K562 (cell line): ENCODE data around the gene SLC5A3. TPM values are rescaled to one million over a fixed set of nuclear protein-coding genes. Genes with fewer than 3 reads are reported as not detected.

Experiments
- ATAC-seq: fragments of 200-7000 bp; cut with Tn5 transposase; 3 replicates; pipeline ENCODE4 v1.9.1; 2020; ENCODE audit warnings: moderate library complexity
- BruUV-seq: library from RNA; stranded (reverse); fragments of 400-500 nt; replicated peaks from 2 replicates; lab custom pipeline; 2021; lab: Mats Ljungman, UMichigan
- CTCF ChIA-PET: fragments of 300-600 bp; formaldehyde crosslinking; extraction: SDS; loops from one replicate; lab custom pipeline; 2021; ENCODE audit warnings: low intra/inter-chr PET ratio; lab: Yijun Ruan, JAX
- POLR2A ChIA-PET: fragments of 300-600, 350-650 bp; sonication (Branson Sonifier 250); formaldehyde crosslinking; extraction: SDS; loops from one replicate; lab custom pipeline; 2021; ENCODE audit warnings: antibody characterized with exemption, inconsistent platforms; lab: Yijun Ruan, JAX
- DNase-seq, 4 experiments: peaks; one replicate each; pipeline versions ENCODE4 v3.0.0 to v3.0.0-alpha.2; 2011 to 2018; ENCODE audit warnings: low spot score in 3 of 4, mixed read lengths in 3 of 4; ENCODE audit errors: extremely low read depth in 1 of 4
- FAIRE-seq: peaks from 2 replicates; lab custom pipeline; 2011; peaks lifted over from hg19 to GRCh38; lab: Jason Lieb, UNC
- H2AFZ ChIP-seq: 2 replicates; pipeline ENCODE4 v1.6.0; 2011; ENCODE audit warnings: low read depth, low read length, control low read depth, inconsistent platforms
- H3K27ac ChIP-seq: fragments of 200-600 bp; 3 replicates; pipeline ENCODE4 v1.8.0; 2011; ENCODE audit warnings: low read depth, mild to moderate bottlenecking, control low read depth, inconsistent platforms, low read length, moderate library complexity, mixed read lengths; ENCODE audit errors: extremely low read depth
- H3K27me3 ChIP-seq, 2 experiments: fragments of 300-600 bp in 1 of 2; 2 replicates in 1 of 2; 3 replicates in 1 of 2; pipeline versions ENCODE4 v1.6.0 to v1.8.0; 2011; ENCODE audit warnings: inconsistent platforms in 2 of 2, low read length in 2 of 2, mild to moderate bottlenecking in 1 of 2, mixed read lengths in 1 of 2, moderate library complexity in 1 of 2; ENCODE audit not compliant: control insufficient read depth in 2 of 2, insufficient read depth in 2 of 2
- H3K36me3 ChIP-seq: fragments of 300-600 bp; 3 replicates; pipeline ENCODE4 v1.8.0; 2011; ENCODE audit warnings: mild to moderate bottlenecking, low read length, inconsistent platforms; ENCODE audit not compliant: control insufficient read depth, insufficient read depth
- H3K4me1 ChIP-seq, 2 experiments: fragments of 200-600 bp in 1 of 2; replicated peaks in 1 of 2; 2 replicates in 1 of 2; 3 replicates in 1 of 2; pipeline versions ENCODE4 v1.5.1 to v1.8.0; 2011; ENCODE audit warnings: inconsistent platforms in 2 of 2, low read length in 2 of 2, mild to moderate bottlenecking in 1 of 2, mixed read lengths in 1 of 2, moderate library complexity in 1 of 2; ENCODE audit not compliant: control insufficient read depth in 2 of 2, insufficient read depth in 2 of 2
- H3K4me2 ChIP-seq: 2 replicates; pipeline ENCODE4 v1.6.1; 2011; ENCODE audit warnings: low read length, control low read depth, inconsistent platforms, mixed read lengths; ENCODE audit not compliant: insufficient read depth
- H3K4me3 ChIP-seq: fragments of 200-600 bp; sonication (generic), shearing (Covaris generic); 2 replicates; pipeline ENCODE4 v1.5.1; 2016; ENCODE audit warnings: control low read depth, inconsistent platforms
- H3K79me2 ChIP-seq: fragments of 200-600 bp; 3 replicates; pipeline ENCODE4 v1.8.0; 2011; ENCODE audit warnings: low read length, inconsistent platforms; ENCODE audit not compliant: control insufficient read depth, insufficient read depth
- H3K9ac ChIP-seq, 2 experiments: 2 replicates each; pipeline versions ENCODE4 v1.6.0 to v1.6.1; 2011; ENCODE audit warnings: low read depth in 2 of 2, low read length in 2 of 2, control low read depth in 1 of 2, inconsistent platforms in 1 of 2, mild to moderate bottlenecking in 1 of 2, mixed read lengths in 1 of 2; ENCODE audit not compliant: insufficient read depth in 1 of 2
- H3K9me1 ChIP-seq: one replicate; pipeline ENCODE4 v1.6.0; 2011; ENCODE audit warnings: inconsistent platforms, mild to moderate bottlenecking, low read length, moderate library complexity; ENCODE audit not compliant: control insufficient read depth, insufficient read depth
- H3K9me3 ChIP-seq: replicated peaks from 2 replicates; pipeline ENCODE4 v1.5.1; 2011; ENCODE audit warnings: low read depth, low read length, inconsistent platforms; ENCODE audit not compliant: control insufficient read depth, insufficient read depth
- H4K20me1 ChIP-seq: replicated peaks from 2 replicates; pipeline ENCODE4 v1.6.1; 2011; ENCODE audit warnings: low read length, inconsistent platforms, mixed read lengths; ENCODE audit not compliant: control insufficient read depth, insufficient read depth
- FOXA3 ChIP-seq, 2 experiments: fragments of 450-650 bp in 1 of 2; sonication (generic) in 1 of 2; formaldehyde crosslinking; IDR thresholded peaks in 1 of 2; conservative IDR thresholded peaks in 1 of 2; 2 replicates each; pipeline versions ENCODE4 v1.4.0 to v1.8.0; 2020 to 2022; ENCODE audit warnings: mild to moderate bottlenecking in 2 of 2, missing genetic modification reagents in 1 of 2
- MCM2 ChIP-seq: fragments of 450-650 bp; IDR thresholded peaks from 2 replicates; pipeline ENCODE4 v1.6.1; 2017; ENCODE audit warnings: low read depth, mild to moderate bottlenecking
- NFIX ChIP-seq: fragments of 250-450 bp; sonication (Bioruptor Pico); IDR thresholded peaks from 2 replicates; pipeline ENCODE4 v1.4.0; 2020; ENCODE audit warnings: low read depth, mild to moderate bottlenecking, moderate library complexity
- NR4A1 ChIP-seq, 2 experiments: fragments of 250-450 bp in 1 of 2; fragments of 450-650 bp in 1 of 2; sonication (Bioruptor Pico) in 1 of 2; IDR thresholded peaks; 2 replicates each; pipeline versions ENCODE4 v1.4.0 to v1.6.1; 2016 to 2020; ENCODE audit warnings: mild to moderate bottlenecking in 2 of 2, missing compliant biosample characterization in 1 of 2, missing genetic modification characterization in 1 of 2, moderate library complexity in 1 of 2
- RBM39 ChIP-seq: fragments of 200-400 bp; formaldehyde crosslinking; optimal IDR thresholded peaks from 2 replicates; pipeline ENCODE3; 2018; ENCODE audit warnings: low read depth, low read length
- SAFB ChIP-seq: fragments of 200-400 bp; formaldehyde crosslinking; IDR thresholded peaks from 2 replicates; pipeline ENCODE4 v1.6.1; 2017; ENCODE audit warnings: low read depth, low read length, borderline replicate concordance
- SMARCE1 ChIP-seq: fragments of 450-650 bp; IDR thresholded peaks from 2 replicates; pipeline ENCODE4 v1.7.1; 2016; ENCODE audit warnings: mild to moderate bottlenecking
- SNIP1 ChIP-seq: fragments of 450-650 bp; IDR thresholded peaks from 2 replicates; pipeline ENCODE4 v1.7.1; 2017; ENCODE audit warnings: low read depth, mild to moderate bottlenecking
- ZBTB8A ChIP-seq: fragments of 450-650 bp; IDR thresholded peaks from 2 replicates; pipeline ENCODE4 v1.6.1; 2018; ENCODE audit warnings: mild to moderate bottlenecking, moderate library complexity; ENCODE audit not compliant: partially characterized antibody
- ZC3H8 ChIP-seq: fragments of 450-650 bp; IDR thresholded peaks from 2 replicates; pipeline ENCODE4 v1.6.1; 2017
- ZNF639 ChIP-seq, 2 experiments: fragments of 200-800 bp in 1 of 2; sonication (Bioruptor generic) in 1 of 2; sonication (generic) in 1 of 2; formaldehyde crosslinking in 1 of 2; IDR thresholded peaks in 1 of 2; conservative IDR thresholded peaks in 1 of 2; 2 replicates each; pipeline versions ENCODE4 v1.5.0 to v1.6.1; 2016 to 2020; ENCODE audit warnings: missing compliant biosample characterization in 1 of 2, missing genetic modification characterization in 1 of 2, missing genetic modification reagents in 1 of 2
- WGBS: fragments of 100-300 bp; shearing (Covaris generic); methylation state at CpG from one replicate; pipeline ENCODE4 v1.1.6; 2016; ENCODE audit warnings: low coverage, mixed read lengths; ENCODE audit not compliant: insufficient coverage; ENCODE audit errors: missing lambda C conversion rate; 5-methylcytosine and 5-hydroxymethylcytosine counted together
- in situ Hi-C: fragments of 300-500 bp; cut with MboI; formaldehyde crosslinking; loops from 4 replicates; pipeline ENCODE4 v1.15.0; 2018; ENCODE audit warnings: inconsistent platforms, mixed read lengths
- intact Hi-C: fragments of 100-400 bp; cut with micrococcal nuclease; formaldehyde crosslinking; loops from 2 replicates; pipeline ENCODE4 v1.14.2; 2022
- polyA plus RNA-seq, 8 experiments: library from polyadenylated mRNA; depleted of rRNA in 4 of 8; stranded (reverse) in 5 of 8; unstranded in 3 of 8; fragments of >200 nt; fragmentation: Nextera tagmentation in 2 of 8; fragmentation: Illumina TruSeq in 1 of 8; extraction: Ambion mirVana in 2 of 8; extraction: Trizol in 1 of 8; gene quantifications; 2 replicates each; pipeline versions ENCODE4 v1.2.1 to v1.2.3, GENCODE V29; 2011 to 2014; ENCODE audit warnings: inconsistent platforms in 1 of 8, missing spikeins in 1 of 8
- total RNA-seq, 7 experiments: library from RNA; depleted of rRNA in 6 of 7; stranded (reverse); fragments of >200 nt in 6 of 7; fragmentation: Illumina TruSeq in 2 of 7; extraction: Trizol in 2 of 7; gene quantifications; 2 replicates each; pipeline versions ENCODE4 v1.2.1 to v1.2.3, GENCODE V29; 2011 to 2021; ENCODE audit warnings: low replicate concordance in 1 of 7
- TF ChIP-seq, protein P1 (sequence below): fragments of 450-650 bp; formaldehyde crosslinking; IDR thresholded peaks from 2 replicates; pipeline ENCODE4 v1.4.0; 2020; ENCODE audit warnings: mild to moderate bottlenecking, moderate library complexity

SLC5A3 gene
- total and polyA plus RNA-seq, 9 of the 15 experiments (the other 6 are each of a cell fraction or from before 2014, with no cell fraction given) = 2.9 to 20.6 (median 9.0) TPM

DNA sequence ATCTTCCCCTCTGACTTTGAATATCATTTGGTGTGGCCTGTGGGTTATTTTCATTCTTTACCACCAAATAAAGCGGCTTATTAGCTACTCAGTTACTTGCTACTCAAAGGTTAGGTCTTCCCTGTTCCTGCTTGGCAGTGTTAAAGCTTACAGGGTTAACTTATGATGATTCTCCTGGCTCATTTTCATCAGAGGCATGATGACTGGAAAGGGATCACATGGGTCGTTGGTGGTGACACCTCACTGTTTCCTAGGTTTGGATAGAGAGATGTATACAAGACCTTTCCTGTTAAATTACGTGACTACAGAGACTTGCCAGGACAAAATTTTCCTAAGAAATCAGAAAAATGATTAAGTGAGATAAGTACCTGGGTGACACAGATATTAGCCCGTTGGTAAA lies 27.4 kb downstream of the SLC5A3 start:
- FAIRE-seq (no peak), DNase-seq (no peak), ATAC-seq (no peak)
- CTCF ChIA-PET = interaction anchor here (0.6 kb wide), 1 partner anchor 870 kb away, joined by 3 read pairs; no protein-coding TSS in a partner anchor
- BruUV-seq = no TSS peak
- intact Hi-C loops (no loop called here), in situ Hi-C loops (loop anchor here (10.0 kb wide), 1 partner anchor 176 kb away; no protein-coding TSS in a partner anchor)
- Histone ChIP-seq H3K27me3 (no peaks in the 10 kb centered on the region), H3K9me3 (no peaks in the 10 kb centered on the region), H3K4me3 (no peak overlapping the region), H3K36me3 (peaks cover 39% of the 10 kb centered on the region), H4K20me1 (no peaks in the 10 kb centered on the region), H2AFZ (no peak overlapping the region), H3K9me1 (no peaks in the 10 kb centered on the region), H3K9ac (no peak overlapping the region), H3K27ac (no peak overlapping the region), H3K4me1 (peaks cover 0 to 2% of the 10 kb centered on the region in 2 experiments; a peak in 2 of 5 replicates), H3K4me2 (no peak overlapping the region), H3K79me2 (peaks cover 87% of the 10 kb centered on the region)
- no peak for TF ChIP-seq NR4A1 (CRISPR knock-in tag; IDR thresholded peaks at IDR 0.05)
- no peak for TF ChIP-seq NR4A1 (tag; IDR thresholded peaks at IDR 0.05)
- no peak for TF ChIP-seq ZNF639 (CRISPR knock-in tag; conservative IDR thresholded peaks at IDR 0.05 in 1 of 2, IDR thresholded peaks at IDR 0.05 in 1 of 2)
- TF ChIP-seq SMARCE1 = no peak
- TF ChIP-seq RBM39 = no peak
- TF ChIP-seq FOXA3 (CRISPR knock-in tag; conservative IDR thresholded peaks at IDR 0.05 in 1 of 2, IDR thresholded peaks at IDR 0.05 in 1 of 2) = no peak
- no peak for TF ChIP-seq MCM2
- no peak for TF ChIP-seq SAFB
- no peak for TF ChIP-seq ZC3H8
- TF ChIP-seq ZBTB8A = no peak
- no peak for TF ChIP-seq NFIX (CRISPR knock-in tag)
- TF ChIP-seq, protein P1, sequence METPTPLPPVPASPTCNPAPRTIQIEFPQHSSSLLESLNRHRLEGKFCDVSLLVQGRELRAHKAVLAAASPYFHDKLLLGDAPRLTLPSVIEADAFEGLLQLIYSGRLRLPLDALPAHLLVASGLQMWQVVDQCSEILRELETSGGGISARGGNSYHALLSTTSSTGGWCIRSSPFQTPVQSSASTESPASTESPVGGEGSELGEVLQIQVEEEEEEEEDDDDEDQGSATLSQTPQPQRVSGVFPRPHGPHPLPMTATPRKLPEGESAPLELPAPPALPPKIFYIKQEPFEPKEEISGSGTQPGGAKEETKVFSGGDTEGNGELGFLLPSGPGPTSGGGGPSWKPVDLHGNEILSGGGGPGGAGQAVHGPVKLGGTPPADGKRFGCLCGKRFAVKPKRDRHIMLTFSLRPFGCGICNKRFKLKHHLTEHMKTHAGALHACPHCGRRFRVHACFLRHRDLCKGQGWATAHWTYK = no peak
- no peak for TF ChIP-seq SNIP1
- 70% methylated on average over 4 of the region's 4 CpGs for WGBS
- POLR2A ChIA-PET = interaction anchor here (0.8 to 3.2 kb wide), 6 partner anchors 9 to 24 kb away, joined by 4 to 14 read pairs (median 6); no protein-coding TSS in a partner anchor
